Measurements from ENCODE around the gene ARHGAP30.

The ARHGAP30 gene

DNA sequence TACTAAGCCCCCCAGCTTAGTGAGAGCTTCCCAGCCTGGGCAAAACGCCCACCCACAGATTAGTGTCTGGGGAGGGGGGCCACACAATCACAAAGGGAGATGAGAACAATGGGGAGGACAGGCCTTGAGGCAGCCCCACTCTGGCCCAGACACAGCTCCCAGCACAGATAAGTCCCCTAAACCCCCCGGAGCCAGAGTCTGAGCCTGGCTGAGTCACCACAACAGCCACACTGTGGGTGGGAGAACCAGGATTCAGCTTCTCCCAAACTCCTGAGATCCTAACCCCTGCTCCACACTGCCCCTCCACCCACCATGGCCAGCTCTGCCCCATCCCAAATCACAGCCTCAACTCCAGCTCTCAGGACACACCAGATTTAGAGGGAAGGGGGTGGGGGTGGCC, 15.5 kb upstream of the ARHGAP30 start:
- Histone ChIP-seq H4K20me1 (ENCODE audit: insufficient read depth, low read length, poor library complexity, severe bottlenecking) (no peaks in the 10 kb centered on the region), H3K27me3 (ENCODE audit: insufficient read depth, low read length, poor library complexity, severe bottlenecking) (no peaks in the 10 kb centered on the region), H3K9me2 (replicated peaks; ENCODE audit: low read depth, low read length) (no peaks in the 10 kb centered on the region), H3K79me2 (ENCODE audit: insufficient read depth, low read length) (no peaks in the 10 kb centered on the region), H3K9ac (ENCODE audit: low read depth, low read length, poor library complexity, severe bottlenecking) (no peak overlapping the region), H3K36me3 (ENCODE audit: insufficient read depth, low read length) (no peaks in the 10 kb centered on the region), H2AFZ (ENCODE audit: low read length) (no peak overlapping the region), H3K4me3 (ENCODE audit: low read length, poor library complexity, severe bottlenecking) (no peak overlapping the region), H3K4me1 (ENCODE audit: insufficient read depth, low read length, poor library complexity, severe bottlenecking) (no peaks in the 10 kb centered on the region), H3F3A (ENCODE audit: low read depth) (no peaks in the 10 kb centered on the region), H3K4me2 (ENCODE audit: low read depth, low read length, poor library complexity, severe bottlenecking) (no peak overlapping the region), H3K9me3 (ENCODE audit: insufficient read depth, low read depth, low read length) (no peaks in the 10 kb centered on the region)
- TF ChIP-seq, protein P1, sequence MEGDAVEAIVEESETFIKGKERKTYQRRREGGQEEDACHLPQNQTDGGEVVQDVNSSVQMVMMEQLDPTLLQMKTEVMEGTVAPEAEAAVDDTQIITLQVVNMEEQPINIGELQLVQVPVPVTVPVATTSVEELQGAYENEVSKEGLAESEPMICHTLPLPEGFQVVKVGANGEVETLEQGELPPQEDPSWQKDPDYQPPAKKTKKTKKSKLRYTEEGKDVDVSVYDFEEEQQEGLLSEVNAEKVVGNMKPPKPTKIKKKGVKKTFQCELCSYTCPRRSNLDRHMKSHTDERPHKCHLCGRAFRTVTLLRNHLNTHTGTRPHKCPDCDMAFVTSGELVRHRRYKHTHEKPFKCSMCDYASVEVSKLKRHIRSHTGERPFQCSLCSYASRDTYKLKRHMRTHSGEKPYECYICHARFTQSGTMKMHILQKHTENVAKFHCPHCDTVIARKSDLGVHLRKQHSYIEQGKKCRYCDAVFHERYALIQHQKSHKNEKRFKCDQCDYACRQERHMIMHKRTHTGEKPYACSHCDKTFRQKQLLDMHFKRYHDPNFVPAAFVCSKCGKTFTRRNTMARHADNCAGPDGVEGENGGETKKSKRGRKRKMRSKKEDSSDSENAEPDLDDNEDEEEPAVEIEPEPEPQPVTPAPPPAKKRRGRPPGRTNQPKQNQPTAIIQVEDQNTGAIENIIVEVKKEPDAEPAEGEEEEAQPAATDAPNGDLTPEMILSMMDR (conservative IDR thresholded peaks at IDR 0.05; ENCODE audit: low read length), result no peak
- TF ChIP-seq EZH2phosphoT487 (IDR thresholded peaks at IDR 0.05; ENCODE audit: borderline replicate concordance), result no peak

DNA sequence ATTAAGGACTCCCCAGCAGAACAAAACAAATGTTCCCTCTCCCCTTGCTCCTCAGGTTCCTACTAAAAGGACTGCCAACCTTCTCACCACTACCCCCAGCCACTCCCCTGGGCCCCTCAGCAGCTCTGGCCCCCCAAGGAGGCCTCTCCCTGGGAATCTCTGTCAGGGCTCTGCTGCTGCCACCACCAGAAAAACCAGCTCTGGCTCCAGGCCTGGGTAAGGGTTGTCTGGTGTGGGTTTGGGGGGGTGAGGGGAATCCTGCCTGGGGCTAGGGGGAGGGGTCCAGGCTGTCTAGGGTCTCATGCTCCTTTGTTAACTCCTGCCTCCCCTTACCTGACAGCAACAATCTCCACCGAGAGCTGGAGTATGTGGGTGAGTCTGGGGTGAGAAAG, 14.9 kb upstream of the ARHGAP30 start:
- Histone ChIP-seq H3K4me1 (ENCODE audit: insufficient read depth, low read length, poor library complexity, severe bottlenecking) (no peaks in the 10 kb centered on the region), H2AFZ (ENCODE audit: low read length) (no peak overlapping the region), H3F3A (ENCODE audit: low read depth) (no peaks in the 10 kb centered on the region), H3K4me2 (ENCODE audit: low read depth, low read length, poor library complexity, severe bottlenecking) (no peak overlapping the region), H4K20me1 (ENCODE audit: insufficient read depth, low read length, poor library complexity, severe bottlenecking) (no peaks in the 10 kb centered on the region), H3K9me3 (ENCODE audit: insufficient read depth, low read depth, low read length) (no peaks in the 10 kb centered on the region), H3K36me3 (ENCODE audit: insufficient read depth, low read length) (no peaks in the 10 kb centered on the region), H3K4me3 (ENCODE audit: low read length, poor library complexity, severe bottlenecking) (no peak overlapping the region), H3K9ac (ENCODE audit: low read depth, low read length, poor library complexity, severe bottlenecking) (no peak overlapping the region), H3K9me2 (replicated peaks; ENCODE audit: low read depth, low read length) (no peaks in the 10 kb centered on the region), H3K79me2 (ENCODE audit: insufficient read depth, low read length) (no peaks in the 10 kb centered on the region), H3K27me3 (ENCODE audit: insufficient read depth, low read length, poor library complexity, severe bottlenecking) (no peaks in the 10 kb centered on the region)
- TF ChIP-seq, protein P1 (conservative IDR thresholded peaks at IDR 0.05; ENCODE audit: low read length), result no peak
- no peak for TF ChIP-seq EZH2phosphoT487 (IDR thresholded peaks at IDR 0.05; ENCODE audit: borderline replicate concordance)

DNA sequence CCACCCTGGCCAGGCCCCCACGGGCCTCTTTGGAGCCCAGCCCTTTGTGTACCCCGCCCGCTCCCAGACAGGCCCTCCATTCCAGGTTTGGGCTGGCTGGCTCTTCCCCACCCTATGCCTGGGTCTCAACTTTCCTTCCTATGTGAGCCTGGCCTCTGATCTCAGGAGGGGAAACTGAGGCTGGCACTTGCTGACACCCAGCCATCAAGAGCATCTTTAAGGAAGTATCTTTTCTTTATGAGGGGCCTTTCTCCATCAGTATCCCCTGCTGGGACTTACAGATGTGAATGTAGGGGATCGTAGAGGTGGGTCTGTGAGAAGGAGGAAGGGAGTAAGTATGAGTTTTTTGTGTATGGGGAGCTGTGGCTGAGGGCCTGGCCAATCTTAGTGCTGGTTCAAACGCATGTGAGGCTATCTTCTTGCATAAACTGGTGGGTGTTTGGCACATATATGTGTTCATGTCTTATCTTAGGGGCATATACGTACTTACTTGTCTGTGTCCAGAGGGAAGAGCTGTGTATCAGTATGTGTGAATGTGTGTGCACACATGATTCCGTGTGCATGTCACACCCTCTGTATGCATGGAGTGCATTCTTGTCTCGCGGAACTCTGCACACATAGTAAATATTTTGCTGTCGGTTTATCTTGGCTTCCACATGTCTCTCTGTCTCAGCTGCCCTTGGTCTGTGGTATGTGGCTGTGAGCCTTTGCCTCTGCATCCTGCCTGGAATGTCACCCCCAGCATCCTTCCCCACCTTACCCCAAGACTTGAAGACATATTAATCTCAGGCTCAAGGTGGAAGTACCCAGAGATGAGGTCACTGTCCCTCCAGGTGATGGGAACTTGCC, 14.3 kb upstream of the ARHGAP30 start:
- Histone ChIP-seq H2AFZ (ENCODE audit: low read length) (no peak overlapping the region), H3K36me3 (ENCODE audit: insufficient read depth, low read length) (no peaks in the 10 kb centered on the region), H3K4me2 (ENCODE audit: low read depth, low read length, poor library complexity, severe bottlenecking) (no peak overlapping the region), H3K9ac (ENCODE audit: low read depth, low read length, poor library complexity, severe bottlenecking) (no peak overlapping the region), H3K9me3 (ENCODE audit: insufficient read depth, low read depth, low read length) (no peaks in the 10 kb centered on the region), H3K9me2 (replicated peaks; ENCODE audit: low read depth, low read length) (no peaks in the 10 kb centered on the region), H3K27me3 (ENCODE audit: insufficient read depth, low read length, poor library complexity, severe bottlenecking) (no peaks in the 10 kb centered on the region), H3K4me3 (ENCODE audit: low read length, poor library complexity, severe bottlenecking) (no peak overlapping the region), H3K79me2 (ENCODE audit: insufficient read depth, low read length) (no peaks in the 10 kb centered on the region), H3F3A (ENCODE audit: low read depth) (no peaks in the 10 kb centered on the region), H4K20me1 (ENCODE audit: insufficient read depth, low read length, poor library complexity, severe bottlenecking) (no peaks in the 10 kb centered on the region), H3K4me1 (ENCODE audit: insufficient read depth, low read length, poor library complexity, severe bottlenecking) (no peaks in the 10 kb centered on the region)
- no peak for TF ChIP-seq EZH2phosphoT487 (IDR thresholded peaks at IDR 0.05; ENCODE audit: borderline replicate concordance)
- TF ChIP-seq, protein P1 (conservative IDR thresholded peaks at IDR 0.05; ENCODE audit: low read length), result no peak

All from Loucy (cell line).